HEK293T (cell line): Measurements from ENCODE around the gene MITF.

Experiments used
- CTCF ChIA-PET: fragments of 350-600 bp; formaldehyde crosslinking; extraction: SDS; loops from one replicate; lab custom pipeline; 2021; ENCODE audit warnings: antibody characterized with exemption, inconsistent platforms; lab: Yijun Ruan, JAX
- POLR2A ChIA-PET: fragments of 350-600 bp; formaldehyde crosslinking; extraction: SDS; loops from one replicate; lab custom pipeline; 2020; ENCODE audit warnings: antibody characterized with exemption, inconsistent platforms; lab: Yijun Ruan, JAX
- DNase-seq: peaks from one replicate; pipeline ENCODE4 v3.0.0; 2012; ENCODE audit warnings: mixed read lengths; ENCODE audit errors: extremely low spot score
- ARNT ChIP-seq: fragments of 450-650 bp; IDR thresholded peaks from 2 replicates; pipeline ENCODE4 v1.6.1; 2017; ENCODE audit warnings: mild to moderate bottlenecking
- BHLHE40 ChIP-seq: fragments of 450-650 bp; IDR thresholded peaks from 2 replicates; pipeline ENCODE4 v1.6.1; 2016; ENCODE audit warnings: mild to moderate bottlenecking, moderate library complexity, borderline replicate concordance
- CTBP1 ChIP-seq: fragments of 450-650 bp; IDR thresholded peaks from 2 replicates; pipeline ENCODE4 v1.6.1; 2016; ENCODE audit warnings: borderline replicate concordance
- ELF4 ChIP-seq: fragments of 450-650 bp; IDR thresholded peaks from 2 replicates; pipeline ENCODE4 v1.6.1; 2017; ENCODE audit warnings: antibody characterized with exemption
- FOXA1 ChIP-seq: fragments of 450-650 bp; IDR thresholded peaks from 2 replicates; pipeline ENCODE4 v1.6.1; 2016; ENCODE audit warnings: mild to moderate bottlenecking
- FOXK2 ChIP-seq: fragments of 450-650 bp; IDR thresholded peaks from 2 replicates; pipeline ENCODE4 v1.6.1; 2016; ENCODE audit warnings: mild to moderate bottlenecking
- FOXM1 ChIP-seq: fragments of 450-650 bp; IDR thresholded peaks from 2 replicates; pipeline ENCODE4 v1.6.1; 2017; ENCODE audit warnings: mild to moderate bottlenecking, borderline replicate concordance
- HDGF ChIP-seq: fragments of 450-650 bp; IDR thresholded peaks from 2 replicates; pipeline ENCODE4 v1.6.1; 2017; ENCODE audit warnings: antibody characterized with exemption, borderline replicate concordance
- L3MBTL2 ChIP-seq: fragments of 450-650 bp; conservative IDR thresholded peaks from 2 replicates; pipeline ENCODE4 v1.6.1; 2016; ENCODE audit warnings: mild to moderate bottlenecking
- LEF1 ChIP-seq: fragments of 450-650 bp; IDR thresholded peaks from 2 replicates; pipeline ENCODE4 v1.6.1; 2017; ENCODE audit warnings: mild to moderate bottlenecking, borderline replicate concordance
- NFRKB ChIP-seq: fragments of 450-650 bp; IDR thresholded peaks from 2 replicates; pipeline ENCODE4 v1.6.1; 2016; ENCODE audit warnings: mild to moderate bottlenecking, moderate library complexity
- SP1 ChIP-seq: fragments of 450-650 bp; IDR thresholded peaks from 2 replicates; pipeline ENCODE4 v1.6.1; 2017
- SUZ12 ChIP-seq: fragments of 450-650 bp; IDR thresholded peaks from 2 replicates; pipeline ENCODE4 v1.6.1; 2016; ENCODE audit warnings: mild to moderate bottlenecking
- TARDBP ChIP-seq: fragments of 450-650 bp; IDR thresholded peaks from 2 replicates; pipeline ENCODE4 v1.6.1; 2016
- ZNF384 ChIP-seq: fragments of 450-650 bp; IDR thresholded peaks from 2 replicates; pipeline ENCODE4 v1.6.1; 2016
- TF ChIP-seq, protein P1 (sequence below): fragments of 450-650 bp; IDR thresholded peaks from 2 replicates; pipeline ENCODE4 v1.6.1; 2016

The MITF gene

DNA sequence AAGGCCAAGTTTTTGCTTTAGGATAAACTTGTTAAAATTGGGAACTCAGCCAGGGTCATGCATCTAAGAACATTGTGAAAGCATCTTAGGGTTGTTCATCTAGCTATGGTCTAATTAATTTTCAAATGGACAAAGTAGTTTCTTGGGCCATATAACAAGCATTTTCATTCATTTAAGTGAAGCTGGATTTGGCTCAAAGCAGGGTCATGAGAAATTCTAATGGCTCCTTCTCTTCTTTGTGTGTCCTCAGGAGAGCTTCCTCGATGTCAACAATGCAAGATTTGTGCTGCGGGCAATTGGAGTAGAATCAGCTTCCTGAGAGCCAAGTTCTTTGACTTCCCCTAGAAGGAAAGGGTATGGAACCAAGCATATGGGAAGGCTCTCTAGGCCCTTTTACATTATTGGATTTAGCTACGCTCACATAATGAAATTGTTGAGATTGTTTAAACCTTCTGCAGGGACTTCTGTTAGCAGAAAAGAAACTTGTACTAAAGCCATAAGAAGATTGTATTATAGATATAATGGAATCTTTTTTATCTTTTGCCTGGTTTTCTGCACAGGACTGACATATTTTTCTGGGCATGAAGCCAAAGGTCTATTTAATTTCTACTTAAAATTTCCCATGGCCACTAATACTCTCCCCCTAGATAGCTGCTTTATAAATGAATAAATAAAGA lies 258.5 kb downstream of the MITF start:
- TF ChIP-seq HDGF: no peak
- TF ChIP-seq, protein P1, sequence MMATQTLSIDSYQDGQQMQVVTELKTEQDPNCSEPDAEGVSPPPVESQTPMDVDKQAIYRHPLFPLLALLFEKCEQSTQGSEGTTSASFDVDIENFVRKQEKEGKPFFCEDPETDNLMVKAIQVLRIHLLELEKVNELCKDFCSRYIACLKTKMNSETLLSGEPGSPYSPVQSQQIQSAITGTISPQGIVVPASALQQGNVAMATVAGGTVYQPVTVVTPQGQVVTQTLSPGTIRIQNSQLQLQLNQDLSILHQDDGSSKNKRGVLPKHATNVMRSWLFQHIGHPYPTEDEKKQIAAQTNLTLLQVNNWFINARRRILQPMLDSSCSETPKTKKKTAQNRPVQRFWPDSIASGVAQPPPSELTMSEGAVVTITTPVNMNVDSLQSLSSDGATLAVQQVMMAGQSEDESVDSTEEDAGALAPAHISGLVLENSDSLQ: no peak
- TF ChIP-seq TARDBP: no peak
- TF ChIP-seq FOXA1: no peak
- no peak for TF ChIP-seq FOXK2
- no peak for TF ChIP-seq ZNF384
- no peak for TF ChIP-seq SP1
- no peak for TF ChIP-seq CTBP1
- TF ChIP-seq FOXM1: no peak
- no peak for TF ChIP-seq L3MBTL2
- TF ChIP-seq ARNT: no peak
- ChIA-PET CTCF (no interaction called here), POLR2A (no interaction called here)
- DNase-seq: no peak

- no peak for DNase-seq
- TF ChIP-seq CTBP1 (no peak), ARNT (no peak), L3MBTL2 (no peak)
- ChIA-PET POLR2A (no interaction called here), CTCF (no interaction called here)
These were observed 259.5 kb downstream of the MITF start for GRCh38 chr3:69998759-69999139.

DNA sequence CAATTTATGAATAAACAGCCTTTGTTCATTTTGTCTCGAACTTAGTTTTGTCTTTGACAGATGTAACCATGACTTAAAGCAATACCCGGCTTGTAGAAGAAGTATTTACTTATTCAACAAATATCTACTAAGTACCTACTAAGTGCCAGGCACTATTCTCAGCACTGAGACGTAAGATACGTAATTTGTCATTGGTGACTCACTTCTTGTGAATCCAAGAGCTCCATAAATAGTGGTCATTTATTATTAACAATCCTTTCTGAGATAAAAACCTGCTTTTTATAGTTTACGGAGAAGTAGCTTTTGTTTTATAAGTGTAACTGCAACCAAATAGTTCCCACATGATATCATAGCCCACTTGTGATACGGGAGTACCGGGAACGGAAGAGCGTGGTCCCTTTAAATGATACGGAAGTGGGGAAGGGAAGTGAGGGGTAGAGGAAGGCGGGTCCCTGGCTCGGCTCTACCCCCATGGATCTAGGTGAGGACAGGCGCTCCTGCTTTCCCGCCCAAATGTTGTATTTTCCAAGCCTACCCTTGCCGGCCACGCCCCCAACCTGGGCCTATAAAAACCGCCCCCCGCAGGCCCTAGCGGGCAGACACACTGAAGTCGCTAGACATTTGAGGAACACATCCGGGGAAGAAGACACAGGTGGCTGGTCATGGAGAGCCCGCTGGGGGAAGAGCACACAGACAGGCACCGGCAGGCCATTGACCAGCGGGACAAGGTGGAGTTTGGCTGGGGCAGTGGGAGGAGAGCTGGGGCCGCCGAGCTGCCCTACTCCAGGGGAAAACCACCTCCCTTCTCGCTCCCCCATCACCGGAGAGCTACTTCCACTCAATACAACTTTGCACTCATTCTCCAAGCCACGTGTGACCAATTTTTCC lies 260.1 kb downstream of the MITF start, which contains the start of gene SAMMSON:
SAMMSON (plus strand) TSS at position 594 of the 888 bp plus-strand sequence.
- no peak for DNase-seq
- CTCF ChIA-PET: no interaction called here
- POLR2A ChIA-PET: no interaction called here
- 0 out of 2 replicates have a peak, but pooled peaks have one; percentile 28 for TF ChIP-seq L3MBTL2
- TF ChIP-seq FOXA1: no peak
- TF ChIP-seq ELF4: no peak
- no peak for TF ChIP-seq NFRKB

GRCh38 chr3:70000028-70000410 lies 260.8 kb downstream of the MITF start:
- DNase-seq: no peak
- CTCF ChIA-PET: no interaction called here
- no peak for TF ChIP-seq CTBP1
- TF ChIP-seq, protein P1: no peak
- TF ChIP-seq LEF1: no peak
- no peak for TF ChIP-seq L3MBTL2
- no peak for TF ChIP-seq ARNT
- no peak for TF ChIP-seq FOXM1
- no peak for TF ChIP-seq FOXA1
- TF ChIP-seq NFRKB: no peak
- TF ChIP-seq FOXK2: no peak
- TF ChIP-seq SP1: no peak
- no peak for TF ChIP-seq ZNF384
- TF ChIP-seq BHLHE40: no peak
- no peak for TF ChIP-seq ELF4
- TF ChIP-seq SUZ12: no peak
- TF ChIP-seq HDGF: no peak
- TF ChIP-seq TARDBP: no peak
- POLR2A ChIA-PET: no interaction called here

DNA sequence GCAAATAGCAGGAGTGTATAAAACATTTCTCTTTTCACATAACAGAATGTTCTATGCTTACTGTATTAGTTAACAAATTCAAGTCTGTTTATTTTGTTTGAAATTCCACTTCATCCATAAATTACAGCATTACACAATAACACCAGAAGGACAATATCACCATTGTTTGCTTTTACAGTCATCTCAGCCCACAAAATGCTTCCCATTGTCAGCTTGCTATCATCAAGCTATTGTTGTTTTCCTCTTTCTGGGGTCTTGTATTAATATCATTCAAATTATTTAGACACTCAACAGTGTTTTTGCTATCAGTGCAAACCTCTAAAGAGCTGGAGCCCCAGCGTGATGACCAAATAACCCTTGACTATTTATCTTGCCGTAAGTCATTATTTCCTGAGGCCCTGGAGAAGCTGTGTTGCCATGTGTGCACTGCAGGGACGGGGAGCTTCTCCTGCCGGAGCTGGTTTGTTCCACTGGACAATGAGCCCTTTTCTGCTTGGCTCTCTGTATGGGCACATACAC lies 261.4 kb downstream of the MITF start:
- DNase-seq: no peak
- CTCF ChIA-PET: no interaction called here
- no peak for TF ChIP-seq ELF4
- TF ChIP-seq SP1: no peak
- TF ChIP-seq LEF1: no peak
- POLR2A ChIA-PET: no interaction called here

GRCh38 chr3:70003119-70003518 lies 263.9 kb downstream of the MITF start:
- ChIA-PET POLR2A (no interaction called here), CTCF (no interaction called here)
- no peak for DNase-seq
- no peak for TF ChIP-seq BHLHE40
- no peak for TF ChIP-seq LEF1
- TF ChIP-seq FOXK2: no peak
- TF ChIP-seq SUZ12: no peak
- no peak for TF ChIP-seq HDGF
- TF ChIP-seq NFRKB: no peak
- TF ChIP-seq ELF4: no peak
- TF ChIP-seq ARNT: no peak
- TF ChIP-seq CTBP1: no peak
- TF ChIP-seq ZNF384: no peak
- no peak for TF ChIP-seq FOXM1
- no peak for TF ChIP-seq L3MBTL2
- TF ChIP-seq TARDBP: no peak
- TF ChIP-seq, protein P1: no peak
- no peak for TF ChIP-seq FOXA1
- no peak for TF ChIP-seq SP1
